ENCODE data around the gene TDRD5.

Gene TDRD5

GRCh38 chr1:179591592-179592580 is at the start of gene TDRD5:
Gene TDRD5, plus strand, starts transcription at chr1:179591832. Its CDS starts 784 bp downstream, at chr1:179592616.
- DNase-seq, result no peak

GRCh38 chr1:179545321-179545720 is 46.3 kb upstream of the TDRD5 start:
- DNase-seq, result no peak

- no peak for DNase-seq
Measured at GRCh38 chr1:179547021-179547535, 44.6 kb upstream of the TDRD5 start.

GRCh38 chr1:179548666-179549367 is 42.8 kb upstream of the TDRD5 start:
- DNase-seq, result no peak

GRCh38 chr1:179549368-179549700 is 42.3 kb upstream of the TDRD5 start:
- DNase-seq, result no peak

- no peak for DNase-seq
Measured at GRCh38 chr1:179550746-179551682, 40.6 kb upstream of the TDRD5 start.

GRCh38 chr1:179554427-179554826 is 37.2 kb upstream of the TDRD5 start:
- DNase-seq, result no peak

- no peak for DNase-seq
Measured at GRCh38 chr1:179558078-179558477, 33.6 kb upstream of the TDRD5 start.

- no peak for DNase-seq
Measured at GRCh38 chr1:179575497-179576314, 15.9 kb upstream of the TDRD5 start, which contains the start of gene NPHS2. Gene NPHS2, minus strand, starts transcription at chr1:179575948. Its CDS starts 84 bp downstream, at chr1:179575864.

GRCh38 chr1:179576509-179576908 is 15.1 kb upstream of the TDRD5 start:
- no peak for DNase-seq

- DNase-seq, result no peak
Measured at GRCh38 chr1:179583771-179584320, 7.8 kb upstream of the TDRD5 start.

GRCh38 chr1:179586107-179586823 is 5.4 kb upstream of the TDRD5 start:
- DNase-seq, result no peak

- no peak for DNase-seq
Measured at GRCh38 chr1:179587336-179587735, 4.3 kb upstream of the TDRD5 start.

GRCh38 chr1:179588425-179589024 is 3.1 kb upstream of the TDRD5 start:
- no peak for DNase-seq

GRCh38 chr1:179589509-179589908 is 2.1 kb upstream of the TDRD5 start:
- no peak for DNase-seq

GRCh38 chr1:179590671-179591070 is 961 bp upstream of the TDRD5 start:
- no peak for DNase-seq

- DNase-seq, result no peak
Measured at GRCh38 chr1:179591253-179591591, 410 bp upstream of the TDRD5 start.

- DNase-seq, result no peak
Measured at GRCh38 chr1:179598631-179599030, 7.0 kb downstream of the TDRD5 start.

- no peak for DNase-seq
Measured at GRCh38 chr1:179599623-179600249, 8.1 kb downstream of the TDRD5 start.

- DNase-seq, result no peak
Measured at GRCh38 chr1:179601093-179601492, 9.5 kb downstream of the TDRD5 start.
